Epithelial cell of esophagus (primary cell): ENCODE measurements around the gene NHERF2.

Source experiments
- DNase-seq: peaks from one replicate; pipeline ENCODE4 v3.0.0; 2010; ENCODE audit warnings: low read depth
- H3K4me3 ChIP-seq: 2 replicates; pipeline ENCODE4 v1.5.1; 2011; ENCODE audit warnings: mild to moderate bottlenecking, low read length, control low read depth
- CTCF ChIP-seq: IDR thresholded peaks from 2 replicates; pipeline ENCODE4 v1.5.1; 2011; ENCODE audit warnings: low read depth, mild to moderate bottlenecking, low read length, control low read depth, inconsistent platforms; ENCODE audit not compliant: insufficient read depth; ENCODE audit errors: missing control alignments

NHERF2 gene

GRCh38 chr16:2081201-2082084, 54.7 kb downstream of the NHERF2 start:
- TF ChIP-seq CTCF: no peak
- H3K4me3 ChIP-seq: no peak overlapping the region

GRCh38 chr16:2082171-2082982, 55.7 kb downstream of the NHERF2 start:
- no peak overlapping the region for H3K4me3 ChIP-seq
- DNase-seq: peak; percentile 67

More at GRCh38 chr16:2081201-2082084, 54.7 kb downstream of the NHERF2 start:
- DNase-seq: no peak

GRCh38 chr16:2082983-2083364, 56.3 kb downstream of the NHERF2 start:
- H3K4me3 ChIP-seq: no peak overlapping the region
- TF ChIP-seq CTCF: no peak
- DNase-seq: no peak

More at GRCh38 chr16:2082171-2082982, 55.7 kb downstream of the NHERF2 start:
- no peak for TF ChIP-seq CTCF

GRCh38 chr16:2083409-2083808, 56.7 kb downstream of the NHERF2 start:
- H3K4me3 ChIP-seq: no peak overlapping the region
- no peak for TF ChIP-seq CTCF
- DNase-seq: no peak

- no peak for DNase-seq
- TF ChIP-seq CTCF: no peak
- no peak overlapping the region for H3K4me3 ChIP-seq
Measured at GRCh38 chr16:2083876-2084780, 57.4 kb downstream of the NHERF2 start.

GRCh38 chr16:2084895-2085625, 58.4 kb downstream of the NHERF2 start:
- no peak for TF ChIP-seq CTCF
- H3K4me3 ChIP-seq: no peak overlapping the region
- no peak for DNase-seq
